AG04450 (cell line): ENCODE measurements around the gene MYOCD. TPM values are rescaled to one million over a fixed set of nuclear protein-coding genes. Genes with fewer than 3 reads are reported as not detected.

Experiments used
- CTCF ChIA-PET: fragments of 300-600, 350-600 bp; formaldehyde crosslinking; extraction: SDS; loops from one replicate; lab custom pipeline; 2022; ENCODE audit warnings: antibody characterized with exemption, inconsistent platforms; lab: Charles Lee
- POLR2A ChIA-PET: fragments of 350-600 bp; formaldehyde crosslinking; extraction: SDS; loops from one replicate; lab custom pipeline; 2021; ENCODE audit warnings: antibody characterized with exemption, inconsistent platforms; lab: Yijun Ruan, JAX
- DNase-seq: peaks from one replicate; pipeline ENCODE4 v3.0.0-alpha.2; 2011; ENCODE audit warnings: low read depth, low spot score
- H3K27ac ChIP-seq: one replicate; pipeline ENCODE4 v1.5.1; 2012; ENCODE audit warnings: low read depth, low read length, control low read depth
- H3K27me3 ChIP-seq: one replicate; pipeline ENCODE4 v1.6.0; 2012; ENCODE audit warnings: low read length; ENCODE audit not compliant: control insufficient read depth, insufficient read depth
- H3K4me3 ChIP-seq: 2 replicates; pipeline ENCODE4 v1.5.1; 2011; ENCODE audit warnings: mild to moderate bottlenecking, low read depth, low read length, control low read depth
- H3K9me3 ChIP-seq: 2 replicates; pipeline ENCODE4 v1.5.1; 2012; ENCODE audit warnings: low read length; ENCODE audit not compliant: control insufficient read depth, insufficient read depth
- CTCF ChIP-seq: IDR thresholded peaks from 2 replicates; pipeline ENCODE4 v1.5.1; 2011; ENCODE audit warnings: low read depth, low read length, control low read depth, inconsistent platforms
- polyA plus RNA-seq: library from polyadenylated mRNA; depleted of rRNA; stranded (reverse); fragments of >200 nt; gene quantifications from 2 replicates; pipeline ENCODE4 v1.2.3, GENCODE V29; 2011

Gene MYOCD
- polyA plus RNA-seq, 1 experiment = 19.0 TPM

- H3K4me3 ChIP-seq = no peak overlapping the region
- H3K27me3 ChIP-seq = no peaks in the 10 kb centered on the region
- DNase-seq = no peak
- TF ChIP-seq CTCF = no peak
- POLR2A ChIA-PET = interaction anchor here (0.8 to 1.7 kb wide), 2 partner anchors 10 to 740 kb away, joined by 3 to 9 read pairs; partner anchors contain the start of gene ZNF18
- no peaks in the 10 kb centered on the region for H3K9me3 ChIP-seq
- H3K27ac ChIP-seq = no peak overlapping the region
- CTCF ChIA-PET = interaction anchor here (1.3 to 2.4 kb wide), 3 partner anchors 71 to 265 kb away, joined by 5 to 11 read pairs (median 6); no protein-coding TSS in a partner anchor
These were observed 72.2 kb downstream of the MYOCD start for GRCh38 chr17:12737740-12738469.

GRCh38 chr17:12738624-12739023, 72.9 kb downstream of the MYOCD start:
- ChIA-PET CTCF (interaction anchor here (1.4 kb wide), 1 partner anchor 264 kb away, joined by 6 read pairs; no protein-coding TSS in a partner anchor), POLR2A (interaction anchor here (1.7 kb wide), 1 partner anchor 11 kb away, joined by 9 read pairs; no protein-coding TSS in a partner anchor)
- Histone ChIP-seq H3K4me3 (no peak overlapping the region), H3K9me3 (no peaks in the 10 kb centered on the region), H3K27ac (no peak overlapping the region), H3K27me3 (no peaks in the 10 kb centered on the region)
- no peak for TF ChIP-seq CTCF
- DNase-seq = no peak

- ChIA-PET CTCF (interaction anchor here (0.7 to 1.2 kb wide), 3 partner anchors 194 to 397 kb away, joined by 3 to 4 read pairs (median 4); no protein-coding TSS in a partner anchor), POLR2A (no interaction called here)
- Histone ChIP-seq H3K4me3 (no peak overlapping the region), H3K9me3 (no peaks in the 10 kb centered on the region), H3K27ac (no peak overlapping the region), H3K27me3 (no peaks in the 10 kb centered on the region)
- no peak for DNase-seq
- no peak for TF ChIP-seq CTCF
These were observed 73.8 kb downstream of the MYOCD start for GRCh38 chr17:12739500-12739899.

- no peaks in the 10 kb centered on the region for H3K27me3 ChIP-seq
- no peaks in the 10 kb centered on the region for H3K9me3 ChIP-seq
- ChIA-PET CTCF (interaction anchor here (1.1 to 3.8 kb wide), 17 partner anchors 9 to 563 kb away, joined by 3 to 40 read pairs (median 7); partner anchors contain the start of gene MYOCD), POLR2A (interaction anchor here (0.6 kb wide), 2 partner anchors 260 to 321 kb away, joined by 3 to 5 read pairs; no protein-coding TSS in a partner anchor)
- no peak for TF ChIP-seq CTCF
- H3K27ac ChIP-seq = no peak overlapping the region
- DNase-seq = no peak
- no peak overlapping the region for H3K4me3 ChIP-seq
These were observed 77.4 kb downstream of the MYOCD start for GRCh38 chr17:12743046-12743445.

GRCh38 chr17:12744298-12744697, 78.6 kb downstream of the MYOCD start:
- Histone ChIP-seq H3K27me3 (no peaks in the 10 kb centered on the region), H3K27ac (peak overlapping the region; percentile 13), H3K4me3 (no peak overlapping the region), H3K9me3 (no peaks in the 10 kb centered on the region)
- ChIA-PET CTCF (interaction anchor here (1.1 to 3.8 kb wide), 5 partner anchors 15 to 564 kb away, joined by 3 to 33 read pairs (median 4); no protein-coding TSS in a partner anchor), POLR2A (no interaction called here)
- no peak for DNase-seq
- TF ChIP-seq CTCF = no peak
